Right ventricle myocardium inferior (tissue), 1 donor: Measurements from ENCODE around the gene CRACDL. TPM values are rescaled to one million over a fixed set of nuclear protein-coding genes. Genes with fewer than 3 reads are reported as not detected.

ENCODE experiments used
- ATAC-seq: fragments of 200-7000 bp; cut with Tn5 transposase; one replicate; pipeline ENCODE4 v1.9.1; 2020; ENCODE audit warnings: mild to moderate bottlenecking, moderate library complexity
- DNase-seq: peaks from one replicate; pipeline ENCODE4 v3.0.0; 2021; ENCODE audit errors: missing footprints
- intact Hi-C: fragments of 100-400 bp; cut with DNase I; formaldehyde crosslinking; loops from one replicate; pipeline ENCODE4 v1.11.0; 2022
- total RNA-seq: library from RNA; stranded (reverse); fragmentation: NEBNext Ultra II Directional; extraction: Animal tissue kit (Norgen Biotek cat#: 25700); gene quantifications from one replicate; pipeline ENCODE4 v1.2.1, GENCODE V29; 2021
- donor health status: DM: no; HTN: yes; CAD: no; lungs with severe emphysema.

Gene CRACDL
- total RNA-seq, 1 donor from 2014 or later, result 3.9 TPM

DNA sequence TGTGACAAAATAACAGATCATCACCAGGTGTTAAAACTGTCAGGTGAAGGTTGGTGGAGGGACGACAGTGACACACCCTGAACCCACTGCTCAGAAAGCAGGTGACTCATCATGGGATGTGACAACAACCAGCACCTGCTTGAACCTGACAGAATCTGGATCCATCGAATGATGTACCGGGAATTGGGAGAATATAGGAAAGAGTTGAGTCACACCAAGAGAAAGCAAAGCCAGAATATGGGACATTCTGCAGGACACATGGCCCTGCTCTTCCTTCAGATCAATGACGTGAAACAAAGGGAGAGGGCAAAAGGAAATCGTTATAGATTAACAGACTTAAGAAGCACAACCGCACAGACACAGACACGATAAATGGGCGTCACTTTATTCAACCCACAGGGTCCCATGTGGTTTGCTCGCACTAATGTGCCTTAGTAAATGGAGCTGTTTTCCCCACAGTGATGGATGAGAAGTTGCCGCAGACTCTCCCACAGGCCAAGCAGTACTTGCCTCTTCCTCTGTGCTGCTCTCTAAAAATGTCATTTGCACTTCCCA, 100.1 kb downstream of the CRACDL start:
- intact Hi-C loops, result loop anchor here (5.0 kb wide), 1 partner anchor 424 kb away; no protein-coding TSS in a partner anchor
- no peak for DNase-seq
- ATAC-seq, result no peak

DNA sequence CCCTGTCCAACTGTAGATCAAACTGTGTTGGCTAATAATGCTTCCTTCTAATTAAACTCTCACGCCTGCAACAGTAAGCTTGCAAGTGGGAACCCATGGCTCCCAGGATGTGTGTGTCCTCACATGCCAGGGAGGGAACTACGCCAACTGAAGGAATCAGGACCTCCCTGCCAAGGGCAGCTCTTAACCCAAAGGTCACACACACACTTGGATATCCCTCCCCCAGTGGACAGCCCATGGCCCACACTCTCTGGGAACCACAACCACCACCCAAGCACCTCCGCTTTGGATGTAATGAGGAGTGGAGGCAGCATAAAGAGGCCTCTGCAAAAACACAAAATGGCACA, 102.1 kb downstream of the CRACDL start:
- no peak for DNase-seq
- peak; percentile 36 for ATAC-seq
- intact Hi-C loops, result loop anchor here (5.0 kb wide), 1 partner anchor 107 kb away; no protein-coding TSS in a partner anchor

DNA sequence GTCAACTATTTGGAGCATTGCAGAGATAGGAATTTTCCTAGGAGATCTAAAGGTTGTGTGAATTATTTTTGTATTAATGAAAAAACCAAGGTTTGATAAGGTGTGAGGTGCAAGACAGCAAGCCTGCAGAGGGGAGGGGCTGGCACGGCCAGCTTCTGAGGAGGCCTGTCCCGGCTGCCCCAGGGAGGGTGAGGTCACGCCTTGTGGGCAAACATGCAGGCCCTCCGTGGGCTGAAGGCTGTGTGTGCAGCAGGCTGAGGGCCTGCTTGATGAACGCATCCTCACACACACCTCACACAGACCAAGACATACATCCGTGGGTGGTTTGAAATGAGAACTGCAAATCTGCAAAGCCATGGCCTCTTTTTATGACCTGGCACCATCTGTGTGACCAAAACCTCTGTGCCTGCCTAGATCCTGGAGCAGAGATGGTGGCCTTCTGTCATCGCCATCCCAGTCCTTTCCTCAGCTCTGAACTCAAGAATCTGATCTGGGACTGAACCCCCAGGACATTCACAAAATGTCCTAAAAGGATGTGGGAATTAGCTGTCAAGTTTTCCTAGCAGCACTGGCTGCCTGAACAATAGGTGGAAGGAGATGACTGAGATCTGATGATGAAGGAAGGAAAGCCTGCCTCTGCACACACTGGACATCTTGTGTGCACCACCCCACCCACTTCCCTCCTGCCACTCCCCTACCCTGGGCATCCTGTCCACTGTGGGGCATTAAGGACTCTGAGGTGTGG, 102.7 kb downstream of the CRACDL start:
- DNase-seq (no peak), ATAC-seq (peak; percentile 61)
- intact Hi-C loops, result loop anchor here (5.0 kb wide), 1 partner anchor 106 kb away; no protein-coding TSS in a partner anchor

DNA sequence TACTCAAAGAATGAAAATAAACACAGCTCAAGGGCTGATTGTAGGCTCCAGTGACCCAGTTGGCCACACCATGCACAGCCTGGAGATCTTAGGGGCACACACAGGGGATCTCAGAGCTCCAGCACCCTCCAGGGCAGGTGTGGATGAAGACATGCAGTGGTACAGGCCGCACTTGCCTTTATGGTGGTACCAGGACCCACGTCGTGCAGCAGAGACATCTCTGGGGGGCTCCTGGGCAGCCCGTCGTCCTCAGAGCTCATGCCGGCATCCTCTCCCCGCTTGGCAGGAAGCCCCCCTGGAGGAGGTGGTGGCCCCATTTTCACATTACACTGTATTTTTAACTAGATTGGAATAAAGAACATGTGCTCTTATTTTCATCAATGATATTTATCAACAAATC, 103.9 kb downstream of the CRACDL start:
- intact Hi-C loops, result loop anchor here (5.0 kb wide), 1 partner anchor 105 kb away; no protein-coding TSS in a partner anchor
- ATAC-seq (no peak), DNase-seq (no peak)

DNA sequence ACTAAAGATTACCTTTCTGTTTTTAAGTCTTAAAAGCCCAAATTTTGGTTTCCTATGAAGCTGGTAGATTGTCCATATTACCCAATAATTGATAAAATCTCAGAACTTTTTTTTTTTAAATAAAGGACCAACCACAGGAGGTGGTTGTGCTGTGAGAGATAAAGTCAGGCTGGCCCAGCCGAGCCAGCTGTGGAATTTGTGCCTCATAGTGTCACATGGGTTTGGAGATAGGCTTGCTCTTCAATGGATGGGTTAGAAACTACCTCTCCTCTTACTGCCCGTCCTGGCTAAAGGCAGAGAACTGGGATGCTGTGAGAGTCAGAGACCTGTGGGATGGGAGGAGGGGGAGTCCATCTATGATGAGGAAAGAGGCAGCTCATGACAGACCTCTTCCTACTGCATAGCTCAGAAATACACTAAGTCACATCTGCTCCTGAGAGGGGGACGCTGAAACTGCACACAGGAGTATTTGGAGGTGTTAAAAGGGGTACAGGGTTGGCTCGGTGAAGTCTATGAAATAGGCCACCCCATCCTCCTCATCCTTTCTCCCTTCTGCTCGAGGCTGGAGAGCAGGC, 105.4 kb downstream of the CRACDL start:
- DNase-seq, result no peak
- no peak for ATAC-seq
- intact Hi-C loops, result loop anchor here (5.0 kb wide), 1 partner anchor 103 kb away; no protein-coding TSS in a partner anchor

DNA sequence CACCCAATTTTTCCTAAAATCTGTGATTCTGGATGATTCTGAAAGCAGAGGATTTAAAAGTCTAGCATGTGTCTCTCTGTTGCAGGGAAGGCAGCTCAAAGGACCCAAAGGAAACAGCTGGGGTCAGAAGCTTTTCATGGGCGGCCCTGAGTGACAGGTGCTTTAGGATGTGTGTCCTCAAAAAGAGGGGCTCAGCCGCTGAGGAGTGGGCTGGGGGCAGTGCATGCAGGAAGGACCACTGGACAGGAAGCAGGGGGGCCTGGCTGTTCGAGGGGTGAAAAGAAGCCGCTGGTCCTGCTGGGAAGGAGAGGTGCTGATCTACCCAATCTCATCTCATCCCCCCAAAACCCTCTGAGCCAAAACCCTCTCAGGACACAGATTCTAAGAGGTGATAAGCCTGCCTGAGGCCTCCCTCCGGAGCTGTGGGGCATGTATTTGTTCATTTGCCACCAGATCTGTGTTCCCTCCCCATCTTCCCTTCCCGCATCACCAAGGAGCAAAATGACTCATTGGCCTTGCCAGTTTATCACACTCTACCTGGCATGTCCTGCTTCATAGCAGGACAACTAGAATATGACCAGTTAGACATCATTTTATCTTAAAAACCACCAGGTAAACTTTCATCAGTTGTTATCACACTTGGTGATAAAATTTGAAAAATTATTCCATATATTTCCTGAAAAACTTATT, 106.3 kb downstream of the CRACDL start:
- DNase-seq (no peak), ATAC-seq (no peak)
- intact Hi-C loops, result loop anchor here (5.0 kb wide), 1 partner anchor 102 kb away; no protein-coding TSS in a partner anchor

DNA sequence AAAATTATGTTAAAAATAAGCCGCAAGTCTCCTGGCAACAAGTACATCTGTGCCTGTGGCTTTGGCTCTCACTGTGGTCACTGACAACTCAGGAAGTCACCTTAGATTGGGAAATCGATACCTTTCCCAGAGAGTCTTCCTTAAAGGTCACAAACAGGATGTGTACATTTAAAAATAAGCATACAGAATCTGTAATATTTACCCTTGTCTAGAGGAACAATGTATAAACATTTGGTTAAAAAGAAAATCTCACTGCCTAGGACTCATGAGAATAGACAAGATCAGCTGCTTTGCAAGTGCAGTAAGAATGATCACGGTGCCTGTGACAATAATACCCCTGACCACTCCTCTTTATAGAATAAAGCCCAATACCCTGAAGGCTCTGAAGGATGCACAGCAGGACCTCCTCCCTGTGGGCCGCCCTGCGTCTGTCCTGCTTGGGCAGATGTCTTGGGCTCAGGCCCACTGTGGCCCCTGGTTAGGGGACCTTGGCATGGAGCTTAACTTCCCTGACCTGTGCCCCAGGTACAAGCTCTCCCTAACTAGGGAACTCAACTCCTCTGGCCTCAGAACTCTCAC, 107.1 kb downstream of the CRACDL start:
- intact Hi-C loops, result no loop called here
- ATAC-seq, result no peak
- DNase-seq, result no peak

DNA sequence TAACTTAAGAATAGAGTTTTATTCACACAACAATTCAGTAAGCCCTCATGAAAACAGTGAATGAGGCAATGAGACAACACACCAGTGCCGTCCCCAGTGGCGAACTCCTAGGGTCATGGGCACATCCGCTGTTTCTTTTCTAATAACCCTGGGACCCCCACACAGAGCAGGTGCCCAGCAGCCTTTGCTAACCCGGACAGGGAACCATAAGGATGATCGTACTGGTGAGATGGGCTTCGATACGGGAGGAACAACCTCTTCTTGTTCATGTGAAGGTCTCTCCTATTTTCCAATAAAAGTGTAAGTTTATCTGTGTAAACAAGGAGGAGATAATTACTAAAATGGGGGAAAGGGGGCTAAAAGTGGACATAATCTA, 107.7 kb downstream of the CRACDL start:
- intact Hi-C loops, result no loop called here
- no peak for DNase-seq
- ATAC-seq, result no peak

DNA sequence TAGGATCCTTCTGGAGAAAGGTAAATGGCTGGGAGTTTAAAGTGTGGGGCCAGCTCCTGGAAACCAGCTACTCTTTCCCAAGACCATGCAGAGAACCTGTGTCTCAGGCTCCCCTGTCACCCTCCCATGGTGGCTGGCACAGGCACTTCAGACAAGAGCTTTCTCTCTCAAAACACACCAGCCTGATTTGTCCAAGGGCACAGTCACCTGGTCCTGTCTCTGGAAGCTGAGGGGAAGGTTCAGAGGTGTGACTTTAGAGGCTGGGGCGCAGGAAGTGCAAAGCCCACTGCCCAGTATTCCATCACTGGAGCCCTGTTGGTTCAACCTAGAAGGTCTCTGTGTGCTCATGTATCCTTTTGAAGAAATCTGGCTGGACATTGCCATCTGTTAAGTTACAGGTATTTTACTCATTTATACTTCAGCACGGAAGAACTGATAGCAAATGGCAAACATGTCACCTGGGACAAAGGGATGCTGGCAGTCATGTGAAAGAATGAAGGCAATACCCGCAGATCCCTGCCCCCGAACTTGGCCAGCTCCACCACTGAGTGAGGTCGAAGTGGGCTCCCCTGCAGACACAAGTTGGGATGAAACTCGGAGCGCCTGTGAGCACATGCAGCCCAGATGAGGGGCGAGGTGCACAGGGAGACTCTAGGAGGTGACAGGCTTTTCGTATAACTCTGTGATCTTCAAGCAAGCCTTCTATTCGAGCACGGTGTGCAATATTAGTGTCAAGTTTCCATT, 108.2 kb downstream of the CRACDL start:
- DNase-seq (no peak), ATAC-seq (no peak)
- intact Hi-C loops, result no loop called here

DNA sequence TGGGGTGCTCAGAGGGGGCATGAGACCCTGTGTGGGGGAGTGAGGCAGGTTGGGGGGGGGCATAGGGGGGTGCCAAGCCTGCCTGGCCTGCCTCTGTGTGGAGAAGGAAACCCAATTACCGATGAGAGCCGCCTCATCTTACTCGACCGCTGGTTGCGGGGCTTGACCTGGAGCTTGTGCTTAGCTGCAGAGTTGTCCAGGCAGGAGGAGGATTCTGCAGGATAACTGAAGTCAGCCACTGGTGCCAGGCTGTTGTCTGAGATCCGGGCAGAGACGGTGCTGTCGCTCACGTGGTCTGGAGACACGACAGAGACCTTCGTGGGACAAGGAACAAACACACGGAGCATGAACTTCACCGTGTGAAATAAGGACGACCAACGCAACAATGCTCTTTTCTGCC, 109.2 kb downstream of the CRACDL start:
- no peak for ATAC-seq
- DNase-seq, result no peak
- intact Hi-C loops, result no loop called here

DNA sequence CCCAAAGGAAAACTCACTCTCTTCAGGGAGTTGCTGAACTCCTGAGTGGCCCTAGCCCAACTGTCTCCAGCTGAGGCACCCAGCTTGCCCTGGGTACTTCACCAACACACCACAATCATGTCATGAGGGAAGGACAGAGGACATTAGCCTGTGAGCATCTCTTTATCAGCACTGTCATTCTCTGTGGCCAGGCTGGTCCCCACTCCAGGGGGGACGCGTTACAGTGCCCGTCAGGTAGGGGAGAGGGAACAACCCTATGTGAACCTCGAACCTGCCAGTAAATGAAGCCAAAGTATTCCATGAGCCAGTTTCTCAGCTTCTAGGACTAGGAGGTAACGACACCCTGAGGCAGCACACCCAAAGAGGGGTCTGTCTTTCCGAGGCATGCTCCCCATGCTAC, 110.2 kb downstream of the CRACDL start:
- no peak for ATAC-seq
- intact Hi-C loops, result no loop called here
- no peak for DNase-seq

DNA sequence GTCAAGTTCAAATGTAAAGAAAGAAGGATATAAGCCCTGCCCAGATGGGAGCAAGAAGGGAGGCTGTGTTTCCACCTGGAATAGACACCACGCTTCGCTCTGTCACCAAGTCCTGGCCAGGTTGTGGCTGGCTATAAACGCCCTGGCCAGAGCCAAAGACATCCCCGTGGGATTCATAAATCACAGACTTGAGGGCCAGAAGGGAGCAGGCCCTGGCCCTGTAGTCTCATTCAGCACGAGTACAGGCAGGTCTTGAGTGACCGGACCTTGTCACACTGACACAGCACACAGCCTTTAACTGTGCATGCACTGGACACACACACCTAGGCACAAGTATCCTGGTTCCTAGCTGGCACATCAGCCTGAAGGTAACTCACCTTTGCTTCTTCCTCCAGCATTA, 110.6 kb downstream of the CRACDL start:
- DNase-seq, result no peak
- ATAC-seq, result no peak
- intact Hi-C loops, result no loop called here

DNA sequence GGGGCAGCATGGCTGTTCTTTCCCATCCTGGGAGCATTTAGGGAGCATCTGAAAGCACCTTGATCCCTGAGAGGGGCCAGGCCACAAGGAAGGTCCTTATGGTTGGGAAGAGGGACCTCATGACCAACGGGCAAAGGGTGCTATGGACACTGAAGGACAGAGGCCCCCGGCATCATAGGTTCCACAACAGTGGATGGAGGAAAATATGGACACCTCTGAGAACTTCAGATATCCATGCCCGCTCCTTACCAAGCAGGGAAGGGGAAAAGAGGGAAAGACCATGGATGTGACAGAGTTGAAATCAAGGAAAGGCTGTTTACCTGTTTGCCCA, 111.0 kb downstream of the CRACDL start:
- no peak for DNase-seq
- no peak for ATAC-seq
- intact Hi-C loops, result no loop called here

DNA sequence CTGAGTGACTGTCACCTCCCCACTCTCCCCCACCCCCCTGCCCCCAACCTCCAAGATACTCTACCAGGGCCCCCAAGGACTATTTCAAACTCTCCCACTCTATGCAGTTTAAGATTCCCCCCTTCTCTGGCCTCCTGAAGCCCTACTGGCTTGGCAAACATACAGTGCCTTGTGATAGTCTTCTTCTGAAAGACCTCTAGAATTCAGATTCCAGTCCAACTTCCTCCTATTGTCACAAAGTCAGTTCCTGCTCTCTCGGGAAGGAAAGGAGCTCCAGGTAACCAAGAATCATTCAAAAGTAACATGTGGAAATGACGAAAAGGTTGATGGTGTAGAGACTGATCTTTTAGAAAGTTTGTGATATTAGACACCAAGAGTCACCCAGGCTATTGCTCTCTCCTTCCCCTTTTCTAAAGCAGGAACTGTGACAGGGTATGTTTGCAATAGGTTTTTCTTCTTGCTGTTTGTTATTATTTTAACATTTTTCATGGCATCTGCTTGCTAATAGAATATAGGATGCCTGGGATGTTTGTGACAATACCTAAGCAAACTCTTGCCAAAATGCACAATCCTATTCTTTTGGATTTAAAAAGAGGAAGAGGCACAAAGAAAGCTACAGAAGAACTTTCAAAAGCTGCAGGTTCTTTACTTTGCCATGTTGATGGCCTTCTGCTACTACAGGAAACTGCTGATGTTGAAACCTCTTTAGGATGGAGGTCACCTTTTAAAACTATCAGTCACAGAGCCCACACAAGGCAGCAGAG, 111.6 kb downstream of the CRACDL start:
- no peak for DNase-seq
- no peak for ATAC-seq
- intact Hi-C loops, result loop anchor here (5.0 kb wide), 2 partner anchors 52 to 92 kb away; partner anchors contain the start of gene MGAT4A

DNA sequence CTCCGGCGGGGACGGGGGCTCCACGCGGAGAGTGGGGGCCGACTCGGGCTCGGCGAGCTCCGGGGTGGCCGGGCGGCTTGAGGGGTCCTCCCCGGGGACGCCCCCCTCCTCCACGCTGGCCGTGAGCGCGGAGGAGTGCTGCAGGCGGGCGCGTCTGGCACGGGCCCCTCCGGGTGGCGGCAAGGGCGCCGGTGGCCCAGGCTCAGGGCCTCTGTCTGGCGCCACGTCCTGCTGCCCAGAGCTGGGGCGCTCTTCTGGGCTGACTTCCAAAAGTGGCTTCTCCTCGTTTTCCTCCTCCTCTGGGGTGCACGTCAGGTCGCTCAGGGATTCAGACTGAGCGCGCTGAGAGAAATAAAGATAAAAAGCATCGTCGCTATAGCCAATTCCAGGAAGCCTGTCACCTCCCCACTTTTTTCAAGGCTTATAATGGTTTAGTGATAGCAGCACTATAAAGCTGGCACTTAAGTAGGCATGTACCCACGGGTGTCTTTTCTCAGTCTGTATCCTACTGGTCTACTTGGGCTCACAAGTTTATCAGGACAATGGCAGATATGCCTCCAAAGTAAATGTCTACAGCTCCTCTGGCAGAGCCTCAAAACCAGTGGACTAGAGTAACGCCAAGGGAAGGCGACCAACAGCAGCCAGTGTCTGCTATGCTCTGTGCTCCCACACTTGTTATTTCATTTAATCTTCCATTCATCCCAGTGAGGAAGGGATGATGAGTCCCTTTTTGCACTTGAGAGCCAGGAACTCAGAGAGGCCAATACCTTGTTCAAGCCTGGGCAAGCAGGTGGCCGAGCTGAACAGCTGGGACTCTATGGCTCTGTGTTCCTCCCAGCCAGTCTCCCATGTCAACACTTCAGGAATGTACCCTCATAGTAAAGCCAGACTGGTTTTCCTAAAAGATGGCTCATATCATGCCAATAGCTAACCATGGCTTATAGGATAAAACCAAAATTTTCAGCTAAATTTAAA, 112.5 kb downstream of the CRACDL start:
- intact Hi-C loops, result loop anchor here (2.0 to 5.0 kb wide), 3 partner anchors 51 to 91 kb away; partner anchors contain the start of gene MGAT4A
- ATAC-seq, result peak; percentile 56
- DNase-seq, result no peak

DNA sequence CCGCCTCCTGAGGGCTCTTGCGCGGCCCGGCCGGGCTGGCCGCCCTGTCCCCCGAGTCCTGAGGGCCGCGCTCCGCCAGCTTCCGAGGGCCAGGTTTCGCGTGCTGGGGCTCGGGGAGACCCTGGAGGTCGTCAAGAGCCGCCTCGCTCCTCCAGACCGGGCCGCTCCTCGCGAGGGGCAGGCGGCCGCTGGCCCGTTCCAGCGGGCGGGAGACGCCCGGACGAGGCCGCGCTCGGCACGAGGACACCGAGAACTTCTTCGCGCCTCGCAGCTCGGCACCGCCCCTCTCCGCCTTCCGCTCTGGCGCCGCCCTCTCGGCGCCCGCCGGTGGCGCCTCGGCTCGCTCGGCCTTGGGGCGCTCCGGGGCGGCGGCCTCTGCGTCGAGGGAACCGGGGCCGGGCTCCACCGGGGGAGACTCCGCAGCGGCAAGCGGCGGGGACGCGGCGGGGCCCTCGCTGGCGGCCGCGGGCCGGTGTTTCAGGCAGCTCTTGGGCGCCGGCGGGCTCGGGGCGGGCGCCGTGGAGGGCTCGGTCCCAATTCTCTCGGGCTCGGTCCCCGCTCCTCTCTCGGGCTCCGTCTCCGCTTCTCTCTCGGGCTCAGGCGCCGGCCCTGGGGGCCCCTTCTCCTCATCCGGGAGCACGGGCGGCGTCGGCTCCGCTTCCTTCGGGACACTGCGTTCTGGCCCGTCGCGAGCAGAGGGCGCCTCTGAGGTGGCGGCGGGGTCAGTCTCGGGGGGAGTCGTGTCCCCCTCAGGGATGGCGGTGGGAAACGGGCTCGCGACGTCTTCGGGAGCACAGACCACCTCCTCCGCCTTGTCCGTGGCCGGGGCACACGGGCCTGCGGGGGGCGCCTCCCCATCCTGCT, 113.5 kb downstream of the CRACDL start:
- ATAC-seq, result peak; percentile 77
- intact Hi-C loops, result loop anchor here (2.0 to 5.0 kb wide), 3 partner anchors 50 to 90 kb away; partner anchors contain the start of gene MGAT4A
- DNase-seq, result peak; percentile 88
